ENCODE results near the gene BAHD1. TPM values are rescaled to one million over a fixed set of nuclear protein-coding genes. Genes with fewer than 3 reads are reported as not detected.

The BAHD1 gene
- total RNA-seq, 1 donor from 2014 or later = 17.1 TPM

DNA sequence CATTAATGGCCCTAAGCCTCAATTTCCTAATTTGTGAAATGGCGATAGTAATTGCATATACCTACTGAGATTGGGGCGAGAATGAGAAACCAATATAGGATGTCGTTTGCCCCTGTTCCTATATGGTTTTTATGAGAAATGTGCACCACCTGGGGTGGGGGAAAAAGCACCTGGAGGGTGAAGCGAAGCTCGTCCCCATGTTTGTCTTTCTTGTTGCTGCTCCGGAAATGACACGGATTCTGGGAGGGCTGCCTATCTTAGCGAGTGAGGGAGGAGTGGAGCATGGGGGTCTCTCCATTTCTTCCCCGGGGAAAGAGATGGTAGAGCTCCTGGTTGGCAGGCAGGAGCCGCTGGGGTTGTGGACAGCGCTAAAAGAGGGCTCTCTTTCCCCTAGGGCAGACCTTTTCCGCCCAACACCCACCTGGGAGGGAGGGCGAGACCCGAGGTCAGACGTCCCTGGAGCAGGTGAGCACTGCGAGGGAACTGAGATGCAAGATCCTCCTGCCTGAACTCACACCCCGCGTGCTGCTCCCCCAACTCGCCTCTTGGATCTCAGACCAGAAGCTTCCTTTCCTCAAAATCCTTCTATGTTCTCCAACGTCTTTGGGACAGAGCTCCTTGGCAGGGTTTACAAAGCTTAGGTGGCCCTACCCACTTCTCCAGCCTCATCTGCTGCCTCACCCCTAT lies 5.6 kb upstream of the BAHD1 start:
- intact Hi-C loops (cut with micrococcal nuclease) = no loop called here
- H3K27ac ChIP-seq (replicated peaks) = no peak overlapping the region
- TF ChIP-seq, protein P1, sequence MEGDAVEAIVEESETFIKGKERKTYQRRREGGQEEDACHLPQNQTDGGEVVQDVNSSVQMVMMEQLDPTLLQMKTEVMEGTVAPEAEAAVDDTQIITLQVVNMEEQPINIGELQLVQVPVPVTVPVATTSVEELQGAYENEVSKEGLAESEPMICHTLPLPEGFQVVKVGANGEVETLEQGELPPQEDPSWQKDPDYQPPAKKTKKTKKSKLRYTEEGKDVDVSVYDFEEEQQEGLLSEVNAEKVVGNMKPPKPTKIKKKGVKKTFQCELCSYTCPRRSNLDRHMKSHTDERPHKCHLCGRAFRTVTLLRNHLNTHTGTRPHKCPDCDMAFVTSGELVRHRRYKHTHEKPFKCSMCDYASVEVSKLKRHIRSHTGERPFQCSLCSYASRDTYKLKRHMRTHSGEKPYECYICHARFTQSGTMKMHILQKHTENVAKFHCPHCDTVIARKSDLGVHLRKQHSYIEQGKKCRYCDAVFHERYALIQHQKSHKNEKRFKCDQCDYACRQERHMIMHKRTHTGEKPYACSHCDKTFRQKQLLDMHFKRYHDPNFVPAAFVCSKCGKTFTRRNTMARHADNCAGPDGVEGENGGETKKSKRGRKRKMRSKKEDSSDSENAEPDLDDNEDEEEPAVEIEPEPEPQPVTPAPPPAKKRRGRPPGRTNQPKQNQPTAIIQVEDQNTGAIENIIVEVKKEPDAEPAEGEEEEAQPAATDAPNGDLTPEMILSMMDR (IDR thresholded peaks at IDR 0.05; ENCODE audit: borderline replicate concordance) = no peak
- no peaks in the 10 kb centered on the region for H3K9me3 ChIP-seq (replicated peaks)
- no peak for DNase-seq
- H3K27me3 ChIP-seq (ENCODE audit: low read depth) = peaks cover 31% of the 10 kb centered on the region
- H3K4me3 ChIP-seq = peak overlapping the region; percentile 66
- no peaks in the 10 kb centered on the region for H3K36me3 ChIP-seq
- H3K4me1 ChIP-seq = peaks cover 43% of the 10 kb centered on the region

DNA sequence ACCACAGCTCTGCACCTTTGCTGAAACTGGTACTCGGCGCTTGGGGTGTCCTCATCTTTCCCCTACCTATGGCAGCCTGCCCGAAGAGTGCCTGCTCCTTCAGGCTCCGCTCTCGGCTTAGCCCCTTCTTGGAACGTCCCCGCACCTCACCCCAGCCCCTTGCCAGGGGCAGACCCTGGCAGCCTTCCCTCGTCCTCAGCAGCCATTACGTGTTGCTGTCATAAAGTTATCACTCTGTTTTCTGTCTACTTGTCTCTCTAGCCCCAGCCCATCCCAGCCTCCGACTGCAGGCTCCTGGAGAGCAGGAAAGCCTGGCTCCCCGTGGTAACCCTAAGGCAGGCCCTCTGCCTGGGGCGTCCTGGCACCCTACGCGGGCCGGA lies 5.1 kb upstream of the BAHD1 start:
- H3K27ac ChIP-seq (replicated peaks) = no peak overlapping the region
- H3K9me3 ChIP-seq (replicated peaks) = no peaks in the 10 kb centered on the region
- DNase-seq = no peak
- peaks cover 31% of the 10 kb centered on the region for H3K27me3 ChIP-seq (ENCODE audit: low read depth)
- no peaks in the 10 kb centered on the region for H3K36me3 ChIP-seq
- H3K4me3 ChIP-seq = peak overlapping the region; percentile 66
- H3K4me1 ChIP-seq = peaks cover 47% of the 10 kb centered on the region
- TF ChIP-seq, protein P1 (IDR thresholded peaks at IDR 0.05; ENCODE audit: borderline replicate concordance) = no peak
- intact Hi-C loops (cut with micrococcal nuclease) = no loop called here

DNA sequence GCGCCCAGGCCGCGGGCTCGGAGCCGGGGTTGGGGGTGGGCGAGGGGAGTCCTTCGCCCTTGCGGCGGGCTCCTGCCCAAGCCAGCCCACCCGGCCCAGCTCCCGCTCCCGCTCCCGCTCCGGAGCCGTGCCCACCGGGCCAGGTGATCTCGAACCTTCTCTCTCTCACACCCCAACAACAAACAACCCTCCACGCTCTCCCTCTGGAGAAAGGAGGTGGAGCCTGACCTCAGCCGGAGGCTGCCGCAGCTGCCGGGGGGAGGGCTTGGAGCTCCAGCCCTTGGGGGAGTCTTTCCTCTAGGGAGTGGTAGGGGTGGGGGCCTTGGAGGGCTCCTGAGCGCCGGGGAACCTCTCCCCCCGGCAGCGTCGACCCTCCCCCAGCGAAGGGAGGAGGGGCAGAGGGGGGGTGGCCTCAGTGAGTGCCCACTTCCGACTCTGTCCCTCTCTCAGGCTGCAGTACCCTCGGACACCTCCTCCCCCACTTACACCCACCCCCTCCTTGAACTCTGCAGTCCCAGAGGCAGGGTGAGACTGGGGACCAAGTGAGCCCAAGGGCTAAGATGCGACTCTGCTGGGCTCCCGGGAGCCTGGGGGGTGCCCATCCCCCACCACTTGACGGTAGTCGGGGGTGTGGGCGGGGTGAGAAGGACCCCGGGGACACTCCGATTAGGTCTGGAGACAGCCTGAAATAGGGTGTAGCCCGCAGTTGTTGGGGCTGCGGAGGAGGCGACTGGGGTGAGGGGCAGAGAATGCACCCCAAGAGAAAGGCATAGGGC lies 4.4 kb upstream of the BAHD1 start:
- no peak overlapping the region for H3K27ac ChIP-seq (replicated peaks)
- no peaks in the 10 kb centered on the region for H3K9me3 ChIP-seq (replicated peaks)
- H3K4me3 ChIP-seq = peak overlapping the region; percentile 66
- intact Hi-C loops (cut with micrococcal nuclease) = no loop called here
- H3K4me1 ChIP-seq = peaks cover 50% of the 10 kb centered on the region
- H3K36me3 ChIP-seq = no peaks in the 10 kb centered on the region
- peaks cover 31% of the 10 kb centered on the region for H3K27me3 ChIP-seq (ENCODE audit: low read depth)
- DNase-seq = no peak
- TF ChIP-seq, protein P1 (IDR thresholded peaks at IDR 0.05; ENCODE audit: borderline replicate concordance) = no peak

DNA sequence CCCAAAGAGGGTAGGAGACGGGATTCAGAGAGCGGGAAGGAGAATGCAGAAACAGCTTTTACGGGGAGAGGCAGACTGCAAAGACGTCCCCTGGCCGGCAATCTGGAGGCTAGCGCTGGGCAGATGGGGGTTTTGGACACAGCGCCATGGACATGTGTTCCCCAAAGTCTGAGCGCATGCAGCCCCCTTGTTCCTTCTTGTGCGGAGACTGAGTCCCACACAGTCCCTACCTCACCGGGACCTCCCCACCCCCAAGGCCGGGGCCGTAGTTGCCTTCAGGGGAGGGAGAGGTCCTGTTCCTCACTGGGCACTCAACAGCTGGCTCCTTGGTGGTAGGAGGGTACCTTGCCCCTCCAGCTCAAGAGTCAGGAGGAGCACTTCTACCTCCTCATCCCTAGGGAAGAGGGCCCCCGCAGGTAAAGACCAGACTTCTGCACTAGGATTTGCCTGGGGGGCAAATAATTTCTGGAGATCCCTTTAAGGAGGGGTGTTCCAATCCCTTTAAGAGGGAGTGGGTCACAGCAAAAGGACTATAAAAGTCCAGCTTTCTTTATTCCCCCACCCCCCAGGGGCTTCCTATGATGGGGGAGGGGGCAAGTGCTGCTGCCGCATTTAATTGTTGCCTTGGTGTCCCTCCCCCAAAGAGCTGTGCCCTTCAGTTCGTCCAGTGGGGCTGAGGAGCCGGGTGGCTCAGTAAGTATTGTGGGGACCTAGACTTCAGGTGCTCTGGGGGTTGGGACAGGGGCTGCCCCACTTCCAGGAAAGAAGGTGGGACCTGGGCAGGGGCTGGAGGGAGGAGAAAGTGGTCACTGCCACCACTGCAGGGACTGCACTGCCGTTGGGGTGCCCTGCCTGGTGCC lies 3.6 kb upstream of the BAHD1 start:
- Histone ChIP-seq H3K27ac (replicated peaks) (no peak overlapping the region), H3K27me3 (ENCODE audit: low read depth) (peaks cover 31% of the 10 kb centered on the region), H3K36me3 (no peaks in the 10 kb centered on the region), H3K4me1 (peaks cover 54% of the 10 kb centered on the region), H3K4me3 (peak overlapping the region; percentile 66), H3K9me3 (replicated peaks) (no peaks in the 10 kb centered on the region)
- TF ChIP-seq, protein P1 (IDR thresholded peaks at IDR 0.05; ENCODE audit: borderline replicate concordance) = no peak
- intact Hi-C loops (cut with micrococcal nuclease) = no loop called here
- no peak for DNase-seq
